ENCODE results near the gene D2HGDH. TPM values are rescaled to one million over a fixed set of nuclear protein-coding genes. Genes with fewer than 3 reads are reported as not detected.
"Not testable (repeated sequence)": the region's sequence is repeated elsewhere in the genome, so short reads cannot be mapped to it uniquely, and the experiment has no call there.

D2HGDH gene
- total RNA-seq, 2 donors from 2014 or later: 24.0 to 25.8 TPM

- Mint-ChIP-seq H3K9me3 (peaks cover 0 to 2% of the 10 kb centered on the region in 2 donors), H3K27me3 (ENCODE audit: low read depth) (no peaks in the 10 kb centered on the region), H3K4me3 (no peak overlapping the region), H3K27ac (no peak overlapping the region), H3K4me1 (ENCODE audit: low read depth) (no peaks in the 10 kb centered on the region), H3K36me3 (ENCODE audit: insufficient read depth in 2 of 2) (peaks cover 2% of the 10 kb centered on the region in 2 donors)
- no peak for ATAC-seq (replicated peaks in 1 of 2)
- DNase-seq: no peak
These were observed 43.5 kb downstream of the D2HGDH start for GRCh38 chr2:241777686-241778627.

GRCh38 chr2:241780939-241781569 lies 46.6 kb downstream of the D2HGDH start:
- H3K27me3 Mint-ChIP-seq (ENCODE audit: low read depth): no peaks in the 10 kb centered on the region
- DNase-seq (no peak), ATAC-seq (replicated peaks in 1 of 2) (no peak)
- peaks cover 0 to 4% of the 10 kb centered on the region in 2 donors for H3K9me3 Mint-ChIP-seq
- H3K4me1 Mint-ChIP-seq (ENCODE audit: low read depth): no peaks in the 10 kb centered on the region
- H3K27ac Mint-ChIP-seq: no peak overlapping the region
- H3K4me3 Mint-ChIP-seq: no peak overlapping the region
- H3K36me3 Mint-ChIP-seq (ENCODE audit: insufficient read depth in 2 of 2): peaks cover 4 to 5% of the 10 kb centered on the region in 2 donors

- H3K27me3 Mint-ChIP-seq (ENCODE audit: low read depth); H3K27ac Mint-ChIP-seq; H3K36me3 Mint-ChIP-seq (ENCODE audit: insufficient read depth in 2 of 2); H3K4me1 Mint-ChIP-seq (ENCODE audit: low read depth); H3K9me3 Mint-ChIP-seq; DNase-seq; ATAC-seq (replicated peaks in 1 of 2); H3K4me3 Mint-ChIP-seq: not testable (repeated sequence)
These were observed 47.6 kb downstream of the D2HGDH start for GRCh38 chr2:241782053-241782452.

- H3K27ac Mint-ChIP-seq: peak overlapping the region; percentile 58
- peaks cover 32% of the 10 kb centered on the region for H3K4me1 Mint-ChIP-seq (ENCODE audit: low read depth)
- DNase-seq (no peak), ATAC-seq (replicated peaks in 1 of 2) (peak in 1 of 2 donors; percentile 7)
- H3K4me3 Mint-ChIP-seq: peak overlapping the region; percentile 12 to 32
- peaks cover 9 to 23% of the 10 kb centered on the region in 2 donors for H3K36me3 Mint-ChIP-seq (ENCODE audit: insufficient read depth in 2 of 2)
- H3K9me3 Mint-ChIP-seq: peaks cover 2 to 11% of the 10 kb centered on the region in 2 donors
- peaks cover 17% of the 10 kb centered on the region for H3K27me3 Mint-ChIP-seq (ENCODE audit: low read depth)
These were observed 53.7 kb downstream of the D2HGDH start for GRCh38 chr2:241788135-241788534.

GRCh38 chr2:241788572-241788971 lies 54.1 kb downstream of the D2HGDH start:
- ATAC-seq (replicated peaks in 1 of 2) (peak; percentile 96 to 97), DNase-seq (peak; percentile 63 to 64)
- Mint-ChIP-seq H3K27ac (peak overlapping the region; percentile 55), H3K36me3 (ENCODE audit: insufficient read depth in 2 of 2) (peaks cover 8 to 21% of the 10 kb centered on the region in 2 donors), H3K4me1 (ENCODE audit: low read depth) (peaks cover 32% of the 10 kb centered on the region), H3K27me3 (ENCODE audit: low read depth) (peaks cover 17% of the 10 kb centered on the region), H3K9me3 (peaks cover 2 to 10% of the 10 kb centered on the region in 2 donors), H3K4me3 (peak overlapping the region; percentile 12 to 32)

- Mint-ChIP-seq H3K36me3 (ENCODE audit: insufficient read depth in 2 of 2) (peaks cover 8 to 21% of the 10 kb centered on the region in 2 donors), H3K27me3 (ENCODE audit: low read depth) (peaks cover 21% of the 10 kb centered on the region), H3K9me3 (peaks cover 2 to 10% of the 10 kb centered on the region in 2 donors), H3K4me1 (ENCODE audit: low read depth) (peaks cover 32% of the 10 kb centered on the region)
- not testable (repeated sequence) for DNase-seq; H3K27ac Mint-ChIP-seq; H3K4me3 Mint-ChIP-seq; ATAC-seq (replicated peaks in 1 of 2)
These were observed 57.0 kb downstream of the D2HGDH start for GRCh38 chr2:241791385-241791784.

GRCh38 chr2:241793385-241793784 lies 59.0 kb downstream of the D2HGDH start:
- Mint-ChIP-seq H3K4me1 (ENCODE audit: low read depth) (peaks cover 12% of the 10 kb centered on the region), H3K4me3 (no peak overlapping the region), H3K27me3 (ENCODE audit: low read depth) (peaks cover 12% of the 10 kb centered on the region), H3K9me3 (peaks cover 2 to 6% of the 10 kb centered on the region in 2 donors), H3K36me3 (ENCODE audit: insufficient read depth in 2 of 2) (peaks cover 6 to 21% of the 10 kb centered on the region in 2 donors), H3K27ac (no peak overlapping the region)
- no peak for ATAC-seq (replicated peaks in 1 of 2)
- DNase-seq: no peak

GRCh38 chr2:241794250-241794823 lies 59.9 kb downstream of the D2HGDH start:
- Mint-ChIP-seq H3K9me3 (peaks cover 0 to 3% of the 10 kb centered on the region in 2 donors), H3K4me1 (ENCODE audit: low read depth) (peaks cover 3% of the 10 kb centered on the region), H3K4me3 (no peak overlapping the region), H3K36me3 (ENCODE audit: insufficient read depth in 2 of 2) (peaks cover 3 to 13% of the 10 kb centered on the region in 2 donors), H3K27ac (no peak overlapping the region), H3K27me3 (ENCODE audit: low read depth) (peaks cover 12% of the 10 kb centered on the region)
- no peak for DNase-seq
- ATAC-seq (replicated peaks in 1 of 2): no peak

- Mint-ChIP-seq H3K27ac (no peak overlapping the region), H3K4me1 (ENCODE audit: low read depth) (no peaks in the 10 kb centered on the region), H3K9me3 (peaks cover 0 to 3% of the 10 kb centered on the region in 2 donors), H3K4me3 (no peak overlapping the region), H3K36me3 (ENCODE audit: insufficient read depth in 2 of 2) (peaks cover 3 to 9% of the 10 kb centered on the region in 2 donors), H3K27me3 (ENCODE audit: low read depth) (peaks cover 12% of the 10 kb centered on the region)
- DNase-seq: no peak
- ATAC-seq (replicated peaks in 1 of 2): no peak
These were observed 60.9 kb downstream of the D2HGDH start for GRCh38 chr2:241795021-241795999.

- ATAC-seq (replicated peaks in 1 of 2) (no peak), DNase-seq (no peak)
- H3K9me3 Mint-ChIP-seq: no peaks in the 10 kb centered on the region
- peaks cover 0 to under 1% of the 10 kb centered on the region in 2 donors for H3K36me3 Mint-ChIP-seq (ENCODE audit: insufficient read depth in 2 of 2)
- no peak overlapping the region for H3K27ac Mint-ChIP-seq
- peaks cover 6% of the 10 kb centered on the region for H3K27me3 Mint-ChIP-seq (ENCODE audit: low read depth)
- no peak overlapping the region for H3K4me3 Mint-ChIP-seq
- H3K4me1 Mint-ChIP-seq (ENCODE audit: low read depth): no peaks in the 10 kb centered on the region
These were observed 61.8 kb downstream of the D2HGDH start for GRCh38 chr2:241796209-241796608.

GRCh38 chr2:241796610-241797138 lies 62.2 kb downstream of the D2HGDH start:
- H3K9me3 Mint-ChIP-seq: no peaks in the 10 kb centered on the region
- no peak overlapping the region for H3K27ac Mint-ChIP-seq
- H3K36me3 Mint-ChIP-seq (ENCODE audit: insufficient read depth in 2 of 2): no peaks in the 10 kb centered on the region
- H3K27me3 Mint-ChIP-seq (ENCODE audit: low read depth): peaks cover 5% of the 10 kb centered on the region
- H3K4me3 Mint-ChIP-seq: no peak overlapping the region
- DNase-seq: no peak
- no peak for ATAC-seq (replicated peaks in 1 of 2)
- no peaks in the 10 kb centered on the region for H3K4me1 Mint-ChIP-seq (ENCODE audit: low read depth)

Measured in activated T-cell treated with anti-CD3 and anti-CD28 coated beads, Interleukin-2, amount 50 U/mL, for 72 hours (primary cell).